ENCODE measurements around the gene WNT7A. TPM values are rescaled to one million over a fixed set of nuclear protein-coding genes. Genes with fewer than 3 reads are reported as not detected.

The WNT7A gene
- total RNA-seq, 1 experiment from 2014 or later = 0.34 TPM

GRCh38 chr3:13868844-13869724 is 10.8 kb downstream of the WNT7A start:
- ChIA-PET POLR2A (interaction anchor here (2.0 kb wide), 1 partner anchor 12 kb away, joined by 4 read pairs; no protein-coding TSS in a partner anchor), CTCF (no interaction called here), RAD21 (ENCODE audit: low non-redundant PET in 1 of 2, low total read pairs in 2 of 2, uncharacterized antibody in 2 of 2, unreplicated experiment in 2 of 2) (no interaction called here)
- H3K27ac ChIP-seq (ENCODE audit: low read depth, low read length) = no peak overlapping the region
- no peak overlapping the region for H3K9ac ChIP-seq (ENCODE audit: low read length)
- H3K79me2 ChIP-seq (ENCODE audit: insufficient read depth, low read length) = no peaks in the 10 kb centered on the region
- peaks cover 4% of the 10 kb centered on the region; the same call in 1 of the 2 replicates for H3K27me3 ChIP-seq (ENCODE audit: insufficient read depth, low read length)
- no peak for ATAC-seq
- TF ChIP-seq EZH2phosphoT487 (IDR thresholded peaks at IDR 0.05; ENCODE audit: borderline replicate concordance) = no peak
- no peak for TF ChIP-seq EGR1 (IDR thresholded peaks at IDR 0.05; ENCODE audit: low read depth)
- no peak for TF ChIP-seq SRF (IDR thresholded peaks at IDR 0.05; ENCODE audit: low read depth)
- no peak for TF ChIP-seq CBX3 (IDR thresholded peaks at IDR 0.05; ENCODE audit: low read depth)
- no peak for TF ChIP-seq ZFX (IDR thresholded peaks at IDR 0.05)
- TF ChIP-seq YY1 (IDR thresholded peaks at IDR 0.05; ENCODE audit: extremely low read depth, insufficient replicate concordance, low read depth, low read length) = no peak
- no peak for TF ChIP-seq POLR2A (IDR thresholded peaks at IDR 0.05; ENCODE audit: borderline replicate concordance, extremely low read depth, insufficient read depth, insufficient read length)
- no peak for TF ChIP-seq CTCF (IDR thresholded peaks at IDR 0.05 in 2 of 3, conservative IDR thresholded peaks at IDR 0.05 in 1 of 3; ENCODE audit: borderline replicate concordance in 1 of 3, insufficient read depth in 1 of 3, low read depth in 2 of 3, low read length in 2 of 3)
- no peak for TF ChIP-seq FOSL1 (IDR thresholded peaks at IDR 0.05; ENCODE audit: low read depth)
- no peak for TF ChIP-seq POLR2AphosphoS5 (IDR thresholded peaks at IDR 0.05; ENCODE audit: low read depth, low read length)
- no peak for TF ChIP-seq ZNF274 (IDR thresholded peaks at IDR 0.05; ENCODE audit: low read depth, low read length)
- TF ChIP-seq, protein P1, sequence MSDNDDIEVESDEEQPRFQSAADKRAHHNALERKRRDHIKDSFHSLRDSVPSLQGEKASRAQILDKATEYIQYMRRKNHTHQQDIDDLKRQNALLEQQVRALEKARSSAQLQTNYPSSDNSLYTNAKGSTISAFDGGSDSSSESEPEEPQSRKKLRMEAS (IDR thresholded peaks at IDR 0.05) = no peak
- no peak for TF ChIP-seq EZH2 (IDR thresholded peaks at IDR 0.05)
- BruUV-seq (replicated peaks) = no TSS peak
- no peaks in the 10 kb centered on the region for H3K36me3 ChIP-seq (ENCODE audit: control insufficient read depth in 1 of 2, insufficient read depth in 2 of 2, low read length in 2 of 2)
- H3K4me3 ChIP-seq (replicated peaks in 1 of 2; ENCODE audit: low read depth in 1 of 2, low read length in 2 of 2) = no peak overlapping the region
- H3K4me1 ChIP-seq (ENCODE audit: control insufficient read depth in 1 of 2, insufficient read depth in 2 of 2, low read length in 2 of 2) = no peaks in the 10 kb centered on the region
- no peak overlapping the region for H3K4me2 ChIP-seq (ENCODE audit: low read length)
- intact Hi-C loops (cut with micrococcal nuclease) = no loop called here
- no peaks in the 10 kb centered on the region; a peak in 1 of 4 replicates for H3K9me3 ChIP-seq (ENCODE audit: control insufficient read depth in 1 of 2, insufficient read depth in 1 of 2, low read depth in 1 of 2, low read length in 2 of 2)
- H4K20me1 ChIP-seq (ENCODE audit: insufficient read depth) = no peaks in the 10 kb centered on the region
- no peak overlapping the region for H2AFZ ChIP-seq (ENCODE audit: low read depth, low read length, poor library complexity, severe bottlenecking)
- H3K9me2 ChIP-seq (ENCODE audit: insufficient read depth) = no peaks in the 10 kb centered on the region
- DNase-seq (ENCODE audit: low read depth, low spot score) = no peak
